Measurements from ENCODE around the gene ZNF616.

DNA sequence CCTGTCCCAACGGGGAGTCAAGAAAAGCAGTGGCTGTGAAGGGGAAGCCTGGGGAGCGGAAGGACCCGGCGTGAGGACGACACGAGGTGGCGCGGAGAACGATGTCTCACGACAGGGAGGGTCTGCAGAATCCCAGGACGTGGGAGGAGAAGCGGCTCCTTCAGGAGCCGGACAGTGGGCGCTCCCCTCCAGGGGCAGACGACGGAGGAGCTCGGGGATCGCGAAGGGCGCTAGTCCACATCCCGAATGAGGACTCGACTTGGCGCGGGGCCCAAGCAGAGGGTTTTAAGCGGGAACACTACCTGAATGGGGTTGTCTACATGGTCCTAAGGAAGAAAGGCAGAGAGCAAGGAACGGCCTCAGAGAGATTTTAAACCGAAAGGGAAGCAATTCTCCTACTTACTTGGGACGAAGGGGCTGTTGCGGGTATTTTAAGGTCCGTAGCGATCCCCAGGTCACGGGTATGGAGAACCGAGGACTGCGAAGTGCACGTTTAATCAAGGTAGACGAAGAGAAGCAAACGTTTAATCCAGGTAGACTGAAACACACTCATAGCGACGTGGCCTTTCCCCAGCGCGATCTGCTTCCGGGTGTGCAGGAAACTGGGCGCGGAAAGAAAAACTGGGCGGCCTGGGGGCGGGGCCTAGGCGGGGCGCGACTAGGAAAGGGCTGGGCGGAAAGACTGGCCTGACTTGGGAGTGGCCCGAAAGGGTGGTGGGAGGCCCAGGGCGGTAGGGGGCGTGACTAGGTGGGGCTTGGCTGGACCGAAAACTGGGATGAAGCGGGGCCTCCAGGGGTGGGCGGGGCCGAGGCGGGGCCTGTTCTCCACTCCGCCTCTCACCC is 44.3 kb downstream of the ZNF616 start, which contains the start of gene ZNF841:
- TF ChIP-seq, protein P1, sequence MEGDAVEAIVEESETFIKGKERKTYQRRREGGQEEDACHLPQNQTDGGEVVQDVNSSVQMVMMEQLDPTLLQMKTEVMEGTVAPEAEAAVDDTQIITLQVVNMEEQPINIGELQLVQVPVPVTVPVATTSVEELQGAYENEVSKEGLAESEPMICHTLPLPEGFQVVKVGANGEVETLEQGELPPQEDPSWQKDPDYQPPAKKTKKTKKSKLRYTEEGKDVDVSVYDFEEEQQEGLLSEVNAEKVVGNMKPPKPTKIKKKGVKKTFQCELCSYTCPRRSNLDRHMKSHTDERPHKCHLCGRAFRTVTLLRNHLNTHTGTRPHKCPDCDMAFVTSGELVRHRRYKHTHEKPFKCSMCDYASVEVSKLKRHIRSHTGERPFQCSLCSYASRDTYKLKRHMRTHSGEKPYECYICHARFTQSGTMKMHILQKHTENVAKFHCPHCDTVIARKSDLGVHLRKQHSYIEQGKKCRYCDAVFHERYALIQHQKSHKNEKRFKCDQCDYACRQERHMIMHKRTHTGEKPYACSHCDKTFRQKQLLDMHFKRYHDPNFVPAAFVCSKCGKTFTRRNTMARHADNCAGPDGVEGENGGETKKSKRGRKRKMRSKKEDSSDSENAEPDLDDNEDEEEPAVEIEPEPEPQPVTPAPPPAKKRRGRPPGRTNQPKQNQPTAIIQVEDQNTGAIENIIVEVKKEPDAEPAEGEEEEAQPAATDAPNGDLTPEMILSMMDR (IDR thresholded peaks at IDR 0.05): peak in 2 of 7 experiments; percentile 6 to 10
- peak; percentile 25 to 83 (median 74) for TF ChIP-seq POLR2A (IDR thresholded peaks at IDR 0.05)

Data from body of pancreas (tissue), 4 donors.